PFSK-1 (cell line): ENCODE results near the gene HTT.

ENCODE experiments used
- POLR2AphosphoS5 ChIP-seq: IDR thresholded peaks from 2 replicates; pipeline ENCODE4 v1.6.1; 2012; ENCODE audit warnings: low read depth, mild to moderate bottlenecking, control low read depth, low read length, moderate library complexity
- SIN3A ChIP-seq: IDR thresholded peaks from 2 replicates; pipeline ENCODE4 v1.6.1; 2012; ENCODE audit warnings: mild to moderate bottlenecking, low read length, moderate library complexity, borderline replicate concordance; ENCODE audit not compliant: insufficient read depth
- TAF1 ChIP-seq: IDR thresholded peaks from 2 replicates; pipeline ENCODE4 v1.6.1; 2012; ENCODE audit warnings: low read length, control low read depth, borderline replicate concordance; ENCODE audit not compliant: insufficient read depth
- TF ChIP-seq, protein P1 (sequence below), 2 experiments: IDR thresholded peaks; 2 replicates each; pipeline versions ENCODE4 v1.6.1 to v1.8.0; 2011 to 2012; ENCODE audit warnings: low read depth in 2 of 2, low read length in 2 of 2, control low read depth in 1 of 2, inconsistent platforms in 1 of 2, mild to moderate bottlenecking in 1 of 2, moderate library complexity in 1 of 2; ENCODE audit not compliant: insufficient read depth in 1 of 2

DNA sequence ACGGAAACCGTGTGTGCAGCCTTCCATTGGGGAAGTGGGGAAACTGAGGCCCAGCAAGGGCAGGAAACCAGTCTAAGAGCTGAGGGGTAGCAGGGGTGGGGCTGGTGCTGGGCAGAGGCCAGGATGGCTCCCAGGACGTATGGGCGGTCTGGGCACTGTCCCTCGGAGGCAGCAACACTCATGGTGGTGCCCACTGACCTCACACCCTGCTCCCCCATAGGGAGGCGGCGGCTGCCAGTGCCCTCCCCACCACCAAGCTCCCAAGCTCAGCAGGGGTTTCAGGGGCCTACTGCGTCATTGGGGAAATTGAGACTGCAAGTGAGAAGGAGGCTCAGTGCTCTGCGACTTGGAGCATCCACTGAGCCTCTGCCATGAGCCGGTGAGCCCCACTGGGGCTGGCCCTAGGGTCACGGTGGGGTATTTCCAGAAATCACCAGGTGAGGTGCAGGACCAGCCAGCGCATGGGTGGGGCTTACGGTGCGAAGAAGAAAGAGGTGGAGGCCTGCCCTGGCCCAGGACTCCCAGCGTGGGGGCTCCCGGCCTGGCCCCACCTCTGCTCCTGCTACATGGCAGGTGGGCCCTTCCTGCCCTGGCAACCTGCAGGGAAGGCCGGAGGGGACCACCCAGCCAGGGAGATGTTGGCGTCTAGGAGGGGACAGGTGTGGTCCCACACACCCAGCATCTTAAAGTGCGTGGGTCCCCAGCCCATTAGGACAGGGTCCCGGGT lies 175.4 kb downstream of the HTT start:
- TF ChIP-seq, protein P1, sequence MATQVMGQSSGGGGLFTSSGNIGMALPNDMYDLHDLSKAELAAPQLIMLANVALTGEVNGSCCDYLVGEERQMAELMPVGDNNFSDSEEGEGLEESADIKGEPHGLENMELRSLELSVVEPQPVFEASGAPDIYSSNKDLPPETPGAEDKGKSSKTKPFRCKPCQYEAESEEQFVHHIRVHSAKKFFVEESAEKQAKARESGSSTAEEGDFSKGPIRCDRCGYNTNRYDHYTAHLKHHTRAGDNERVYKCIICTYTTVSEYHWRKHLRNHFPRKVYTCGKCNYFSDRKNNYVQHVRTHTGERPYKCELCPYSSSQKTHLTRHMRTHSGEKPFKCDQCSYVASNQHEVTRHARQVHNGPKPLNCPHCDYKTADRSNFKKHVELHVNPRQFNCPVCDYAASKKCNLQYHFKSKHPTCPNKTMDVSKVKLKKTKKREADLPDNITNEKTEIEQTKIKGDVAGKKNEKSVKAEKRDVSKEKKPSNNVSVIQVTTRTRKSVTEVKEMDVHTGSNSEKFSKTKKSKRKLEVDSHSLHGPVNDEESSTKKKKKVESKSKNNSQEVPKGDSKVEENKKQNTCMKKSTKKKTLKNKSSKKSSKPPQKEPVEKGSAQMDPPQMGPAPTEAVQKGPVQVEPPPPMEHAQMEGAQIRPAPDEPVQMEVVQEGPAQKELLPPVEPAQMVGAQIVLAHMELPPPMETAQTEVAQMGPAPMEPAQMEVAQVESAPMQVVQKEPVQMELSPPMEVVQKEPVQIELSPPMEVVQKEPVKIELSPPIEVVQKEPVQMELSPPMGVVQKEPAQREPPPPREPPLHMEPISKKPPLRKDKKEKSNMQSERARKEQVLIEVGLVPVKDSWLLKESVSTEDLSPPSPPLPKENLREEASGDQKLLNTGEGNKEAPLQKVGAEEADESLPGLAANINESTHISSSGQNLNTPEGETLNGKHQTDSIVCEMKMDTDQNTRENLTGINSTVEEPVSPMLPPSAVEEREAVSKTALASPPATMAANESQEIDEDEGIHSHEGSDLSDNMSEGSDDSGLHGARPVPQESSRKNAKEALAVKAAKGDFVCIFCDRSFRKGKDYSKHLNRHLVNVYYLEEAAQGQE (IDR thresholded peaks at IDR 0.05; ENCODE audit: insufficient read depth in 1 of 2, low read depth in 2 of 2, low read length in 2 of 2) = no peak
- TF ChIP-seq POLR2AphosphoS5 = no peak
- TF ChIP-seq SIN3A = no peak
- no peak for TF ChIP-seq TAF1
